Measurements from ENCODE around the gene EEF2K. TPM values are rescaled to one million over a fixed set of nuclear protein-coding genes. Genes with fewer than 3 reads are reported as not detected.

EEF2K gene
- polyA plus RNA-seq, 1 experiment = 9.6 TPM

- Histone ChIP-seq H3K4me3 (ENCODE audit: low read depth, low read length) (no peak overlapping the region), H3K9me3 (ENCODE audit: control insufficient read depth, insufficient read depth, low read length) (no peaks in the 10 kb centered on the region), H3K27ac (ENCODE audit: low read depth, low read length) (no peak overlapping the region), H3K27me3 (ENCODE audit: control insufficient read depth, insufficient read depth, low read length) (no peaks in the 10 kb centered on the region)
- POLR2A ChIA-PET = no interaction called here
- CTCF ChIA-PET = no interaction called here
- no peak for TF ChIP-seq CTCF (IDR thresholded peaks at IDR 0.05; ENCODE audit: low read depth, low read length)
- DNase-seq (ENCODE audit: low read depth, low spot score) = no peak
Measured at GRCh38 chr16:22292320-22292719, 86.2 kb downstream of the EEF2K start.

GRCh38 chr16:22293137-22294106 is 87.3 kb downstream of the EEF2K start:
- H3K4me3 ChIP-seq (ENCODE audit: low read depth, low read length) = no peak overlapping the region
- no peak overlapping the region for H3K27ac ChIP-seq (ENCODE audit: low read depth, low read length)
- TF ChIP-seq CTCF (IDR thresholded peaks at IDR 0.05; ENCODE audit: low read depth, low read length) = no peak
- H3K27me3 ChIP-seq (ENCODE audit: control insufficient read depth, insufficient read depth, low read length) = no peaks in the 10 kb centered on the region
- no peak for DNase-seq (ENCODE audit: low read depth, low spot score)
- H3K9me3 ChIP-seq (ENCODE audit: control insufficient read depth, insufficient read depth, low read length) = no peaks in the 10 kb centered on the region; the same call in 1 of the 2 replicates
- POLR2A ChIA-PET = no interaction called here
- CTCF ChIA-PET = no interaction called here

- Histone ChIP-seq H3K27me3 (ENCODE audit: control insufficient read depth, insufficient read depth, low read length) (no peaks in the 10 kb centered on the region), H3K4me3 (ENCODE audit: low read depth, low read length) (peak overlapping the region; percentile 75), H3K27ac (ENCODE audit: low read depth, low read length) (no peak overlapping the region), H3K9me3 (ENCODE audit: control insufficient read depth, insufficient read depth, low read length) (no peaks in the 10 kb centered on the region; the same call in 1 of the 2 replicates)
- no peak for DNase-seq (ENCODE audit: low read depth, low spot score)
- CTCF ChIA-PET = interaction anchor here (0.9 to 1.6 kb wide), 5 partner anchors 93 to 219 kb away, joined by 4 to 7 read pairs (median 5); no protein-coding TSS in a partner anchor
- TF ChIP-seq CTCF (IDR thresholded peaks at IDR 0.05; ENCODE audit: low read depth, low read length) = no peak
- POLR2A ChIA-PET = no interaction called here
Measured at GRCh38 chr16:22296225-22297113, 90.4 kb downstream of the EEF2K start.

- CTCF ChIA-PET = interaction anchor here (0.7 to 1.6 kb wide), 7 partner anchors 92 to 220 kb away, joined by 3 to 7 read pairs (median 4); no protein-coding TSS in a partner anchor
- Histone ChIP-seq H3K4me3 (ENCODE audit: low read depth, low read length) (peak within 1 kb of the TSS; percentile 84), H3K27me3 (ENCODE audit: control insufficient read depth, insufficient read depth, low read length) (no peaks in the 10 kb centered on the region), H3K9me3 (ENCODE audit: control insufficient read depth, insufficient read depth, low read length) (no peaks in the 10 kb centered on the region; the same call in 1 of the 2 replicates), H3K27ac (ENCODE audit: low read depth, low read length) (peak within 1 kb of the TSS; percentile 95)
- peak; percentile 95 for DNase-seq (ENCODE audit: low read depth, low spot score)
- POLR2A ChIA-PET = interaction anchor here (1.4 to 1.7 kb wide), 2 partner anchors 12 to 91 kb away, joined by 4 to 8 read pairs; partner anchors contain the start of gene EEF2K
- peak; percentile 83 for TF ChIP-seq CTCF (IDR thresholded peaks at IDR 0.05; ENCODE audit: low read depth, low read length)
Measured at GRCh38 chr16:22297114-22297870, 91.2 kb downstream of the EEF2K start, which contains the start of gene POLR3E. POLR3E (plus strand) TSS chr16:22297409; CDS start chr16:22302969, 5,560 bp downstream.
